ENCODE results near the gene MYRF. TPM values are rescaled to one million over a fixed set of nuclear protein-coding genes. Genes with fewer than 3 reads are reported as not detected.

The MYRF gene
- total RNA-seq, 1 experiment from 2014 or later, result 3.1 TPM

DNA sequence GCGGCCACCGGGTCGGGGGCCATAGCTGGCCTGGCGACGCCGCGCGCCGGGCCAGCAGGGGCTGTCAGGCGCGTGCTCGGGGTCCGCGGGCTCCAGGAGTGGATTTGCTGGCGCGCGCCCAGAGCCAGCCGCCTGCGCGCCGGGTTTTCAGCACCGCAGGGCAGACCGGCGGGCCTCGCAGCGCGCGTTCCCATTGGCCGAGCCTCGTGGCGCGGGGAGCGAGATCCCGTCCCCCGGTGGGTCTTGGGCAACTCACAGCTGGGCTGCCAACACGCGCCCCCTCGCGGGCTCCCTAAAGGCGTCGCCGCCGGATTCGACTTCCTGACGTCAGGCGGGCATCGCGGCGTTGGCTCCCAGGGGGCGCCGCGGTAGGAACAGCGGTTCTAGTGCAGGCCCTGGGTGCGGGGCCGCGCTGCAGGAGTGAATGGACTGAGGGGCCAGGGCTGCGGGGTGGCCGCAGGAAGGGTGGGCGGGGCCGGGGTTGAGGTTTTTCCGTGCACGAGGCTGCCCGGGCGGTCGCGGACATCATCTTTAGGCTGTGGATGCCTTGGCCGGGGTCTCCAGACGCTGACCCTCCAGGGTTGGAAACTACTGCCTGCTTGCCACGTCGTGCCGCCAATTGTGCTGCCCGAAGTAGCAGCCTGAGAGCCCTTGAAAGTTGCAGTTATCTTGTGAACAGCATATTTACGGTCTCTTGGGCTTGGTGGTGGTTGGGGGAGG, 64.5 kb downstream of the MYRF start, which contains the start of gene FADS1:
FADS1 (minus strand) TSS at position 268 of the 720 bp plus-strand sequence; CDS start at position 194, 74 bp downstream.
- H3K27me3 ChIP-seq (replicated peaks), result no peaks in the 10 kb centered on the region
- H3K4me3 ChIP-seq, result peak within 1 kb of the TSS; percentile 59
- peak within 1 kb of the TSS; percentile 73 for H3K27ac ChIP-seq
- peaks cover 28% of the 10 kb centered on the region for H3K4me1 ChIP-seq (replicated peaks)
- no peaks in the 10 kb centered on the region for H3K9me3 ChIP-seq (replicated peaks)
- H3K36me3 ChIP-seq, result peaks cover 22% of the 10 kb centered on the region
- peak; percentile 95 to 99 for DNase-seq (ENCODE audit: low read depth in 1 of 2, low spot score in 2 of 2)

DNA sequence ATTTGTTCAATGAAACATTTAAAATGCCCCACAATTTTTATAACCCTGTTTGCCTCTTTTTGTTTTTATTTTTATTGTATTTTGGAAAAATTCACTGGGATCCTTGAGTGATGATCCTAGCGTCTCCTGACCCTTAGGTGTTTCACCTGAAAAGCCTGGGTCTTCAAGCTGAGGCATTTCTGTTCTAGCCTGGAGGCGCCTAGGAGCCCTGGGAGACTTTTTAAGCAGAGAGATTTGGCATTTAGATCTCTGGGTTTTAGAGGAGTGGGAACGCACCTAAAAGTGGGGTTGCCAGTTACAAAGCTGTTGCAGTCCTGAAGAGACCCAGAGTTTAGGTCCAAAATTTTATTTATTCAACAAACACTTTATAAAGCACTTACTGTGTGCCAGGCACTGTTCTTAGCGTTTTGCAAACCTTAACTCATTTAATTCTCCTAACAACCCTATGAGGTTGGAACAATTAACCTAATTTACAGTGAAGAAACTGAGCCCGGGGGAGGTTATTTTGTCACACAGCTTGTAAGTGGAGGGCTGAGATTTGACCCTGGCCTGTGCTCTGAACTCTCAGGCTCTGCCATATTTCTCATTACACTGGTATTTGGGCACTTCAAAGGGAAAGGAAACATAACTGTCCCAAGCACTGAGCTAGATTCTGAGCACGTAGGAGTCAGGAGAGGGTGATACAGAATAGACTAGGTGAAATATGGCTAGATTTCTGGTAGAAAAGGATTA, 65.2 kb downstream of the MYRF start:
- H3K36me3 ChIP-seq, result peaks cover 16% of the 10 kb centered on the region
- no peaks in the 10 kb centered on the region for H3K9me3 ChIP-seq (replicated peaks)
- peaks cover 28% of the 10 kb centered on the region for H3K4me1 ChIP-seq (replicated peaks)
- 0 out of 2 replicates have a peak overlapping the region, but pooled peaks have one; percentile 6 for H3K27ac ChIP-seq
- no peak for DNase-seq (ENCODE audit: low read depth in 1 of 2, low spot score in 2 of 2)
- H3K4me3 ChIP-seq, result peak overlapping the region; percentile 59
- H3K27me3 ChIP-seq (replicated peaks), result no peaks in the 10 kb centered on the region

DNA sequence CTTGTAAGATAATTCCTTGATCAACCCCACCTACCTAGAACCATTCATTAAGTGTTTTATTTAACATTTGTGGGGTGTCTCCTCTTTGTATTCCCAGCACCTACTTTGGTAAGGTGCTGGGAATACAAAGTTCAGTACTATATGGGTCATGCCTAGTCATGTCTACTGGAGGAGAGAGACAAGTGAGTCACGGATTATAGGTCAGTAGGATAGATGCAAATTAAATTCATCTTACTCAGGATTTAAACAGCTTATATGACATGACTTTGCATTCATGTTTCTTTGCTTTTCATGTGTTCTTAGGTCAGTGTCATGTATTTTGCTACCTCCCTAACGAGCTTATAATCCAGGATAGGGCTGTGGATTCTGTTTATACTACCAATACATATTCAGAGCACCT, 67.7 kb downstream of the MYRF start:
- no peaks in the 10 kb centered on the region for H3K27me3 ChIP-seq (replicated peaks)
- H3K36me3 ChIP-seq, result peaks cover 4% of the 10 kb centered on the region; the same call in 1 of the 2 replicates
- H3K27ac ChIP-seq, result no peak overlapping the region
- H3K4me3 ChIP-seq, result no peak overlapping the region
- H3K9me3 ChIP-seq (replicated peaks), result no peaks in the 10 kb centered on the region
- peaks cover 21% of the 10 kb centered on the region for H3K4me1 ChIP-seq (replicated peaks)
- DNase-seq (ENCODE audit: low read depth in 1 of 2, low spot score in 2 of 2), result no peak

DNA sequence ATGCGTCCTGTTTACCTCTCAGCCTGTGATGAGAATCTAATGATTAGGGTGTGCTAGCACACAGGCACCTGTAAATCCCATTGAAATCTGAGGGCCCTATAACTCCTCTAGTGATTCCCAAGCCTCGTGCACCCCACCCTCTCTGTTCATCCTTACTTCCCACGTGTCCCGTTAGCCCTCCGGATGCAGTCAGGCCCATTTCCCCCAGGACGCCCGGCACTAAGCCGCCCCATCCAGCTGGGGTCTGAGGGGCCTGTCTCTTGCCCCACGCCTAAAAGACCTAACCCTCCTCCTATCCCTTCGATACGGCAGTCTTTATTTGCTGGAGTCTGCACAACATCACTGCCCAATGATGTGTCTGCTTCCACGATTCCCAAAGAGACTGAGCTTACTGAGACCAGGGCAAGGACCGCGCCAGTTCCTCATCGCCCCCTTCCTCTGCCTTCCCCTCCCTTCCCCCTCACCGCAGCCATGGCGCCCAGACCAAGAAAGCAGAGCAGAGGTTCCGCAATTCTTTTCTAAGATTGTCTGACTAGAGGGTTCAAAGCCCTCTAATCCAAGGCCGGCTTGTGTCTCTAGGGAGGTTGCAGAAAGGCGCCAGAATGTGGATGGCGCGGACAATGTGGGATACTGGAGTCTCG, 74.6 kb downstream of the MYRF start:
- Histone ChIP-seq H3K36me3 (0 out of 2 replicates have a peak, but pooled peaks cover 4% of the 10 kb centered on the region), H3K27ac (no peak overlapping the region), H3K4me1 (replicated peaks) (peaks cover 21% of the 10 kb centered on the region), H3K27me3 (replicated peaks) (peaks cover 41% of the 10 kb centered on the region), H3K4me3 (peak overlapping the region; percentile 32), H3K9me3 (replicated peaks) (no peaks in the 10 kb centered on the region)
- peak in 1 of 2 experiments; percentile 13 for DNase-seq (ENCODE audit: low read depth in 1 of 2, low spot score in 2 of 2)

DNA sequence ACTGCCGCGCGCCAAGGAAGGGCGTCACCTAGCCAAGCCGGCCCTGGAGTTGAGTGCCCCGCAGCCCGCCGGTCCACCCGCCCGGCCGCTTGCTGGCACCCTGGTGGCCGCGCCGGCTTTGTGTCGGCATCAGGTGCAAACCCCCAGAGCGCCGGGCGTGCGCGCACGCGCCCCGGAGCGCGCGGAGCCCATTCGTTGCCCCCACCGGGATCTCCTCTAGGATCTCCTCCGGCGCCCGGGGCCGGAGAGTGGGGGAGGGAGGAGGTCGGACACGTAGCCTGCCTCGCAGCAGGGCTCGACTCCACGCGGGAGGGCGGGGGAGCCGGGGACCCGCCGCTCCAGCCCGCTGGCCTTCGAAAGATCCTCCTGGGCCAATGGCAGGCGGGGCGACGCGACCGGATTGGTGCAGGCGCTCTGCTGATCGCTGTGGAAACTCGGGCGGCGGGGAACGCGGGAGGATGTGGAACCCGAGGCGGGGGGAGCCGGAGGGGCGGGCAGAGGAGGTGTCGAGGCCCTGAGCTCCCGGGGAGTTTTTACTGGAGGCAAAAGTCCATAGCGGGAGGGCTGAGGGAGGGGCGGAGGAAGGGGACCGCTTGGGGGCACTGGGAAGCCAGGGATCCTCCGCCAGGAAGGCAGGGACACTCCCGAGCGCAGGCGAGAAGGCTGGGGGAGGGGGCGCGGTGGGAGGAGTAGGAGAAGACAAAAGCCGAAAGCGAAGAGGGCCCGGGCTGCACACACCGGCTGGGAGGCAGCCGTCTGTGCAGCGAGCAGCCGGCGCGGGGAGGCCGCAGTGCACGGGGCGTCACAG, 75.3 kb downstream of the MYRF start, which contains the start of gene FADS2:
FADS2 (plus strand) TSS at position 730 of the 808 bp plus-strand sequence. CDS start 91 bp downstream, outside the sequence.
- peak; percentile 53 to 77 for DNase-seq (ENCODE audit: low read depth in 1 of 2, low spot score in 2 of 2)
- H3K27ac ChIP-seq, result no peak within 1 kb of the TSS
- H3K4me1 ChIP-seq (replicated peaks), result peaks cover 21% of the 10 kb centered on the region
- H3K9me3 ChIP-seq (replicated peaks), result no peaks in the 10 kb centered on the region
- H3K36me3 ChIP-seq, result 0 out of 2 replicates have a peak, but pooled peaks cover 4% of the 10 kb centered on the region
- peak within 1 kb of the TSS; percentile 32 for H3K4me3 ChIP-seq
- peaks cover 41% of the 10 kb centered on the region for H3K27me3 ChIP-seq (replicated peaks)

DNA sequence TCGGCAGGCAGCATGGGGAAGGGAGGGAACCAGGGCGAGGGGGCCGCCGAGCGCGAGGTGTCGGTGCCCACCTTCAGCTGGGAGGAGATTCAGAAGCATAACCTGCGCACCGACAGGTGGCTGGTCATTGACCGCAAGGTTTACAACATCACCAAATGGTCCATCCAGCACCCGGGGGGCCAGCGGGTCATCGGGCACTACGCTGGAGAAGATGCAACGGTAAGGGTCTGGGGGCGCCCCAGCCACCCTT, 75.9 kb downstream of the MYRF start:
- Histone ChIP-seq H3K4me3 (peak overlapping the region; percentile 32), H3K27ac (no peak overlapping the region), H3K36me3 (0 out of 2 replicates have a peak, but pooled peaks cover 4% of the 10 kb centered on the region), H3K9me3 (replicated peaks) (no peaks in the 10 kb centered on the region), H3K27me3 (replicated peaks) (peaks cover 41% of the 10 kb centered on the region), H3K4me1 (replicated peaks) (peaks cover 21% of the 10 kb centered on the region)
- DNase-seq (ENCODE audit: low read depth in 1 of 2, low spot score in 2 of 2), result peak in 1 of 2 experiments; percentile 22

DNA sequence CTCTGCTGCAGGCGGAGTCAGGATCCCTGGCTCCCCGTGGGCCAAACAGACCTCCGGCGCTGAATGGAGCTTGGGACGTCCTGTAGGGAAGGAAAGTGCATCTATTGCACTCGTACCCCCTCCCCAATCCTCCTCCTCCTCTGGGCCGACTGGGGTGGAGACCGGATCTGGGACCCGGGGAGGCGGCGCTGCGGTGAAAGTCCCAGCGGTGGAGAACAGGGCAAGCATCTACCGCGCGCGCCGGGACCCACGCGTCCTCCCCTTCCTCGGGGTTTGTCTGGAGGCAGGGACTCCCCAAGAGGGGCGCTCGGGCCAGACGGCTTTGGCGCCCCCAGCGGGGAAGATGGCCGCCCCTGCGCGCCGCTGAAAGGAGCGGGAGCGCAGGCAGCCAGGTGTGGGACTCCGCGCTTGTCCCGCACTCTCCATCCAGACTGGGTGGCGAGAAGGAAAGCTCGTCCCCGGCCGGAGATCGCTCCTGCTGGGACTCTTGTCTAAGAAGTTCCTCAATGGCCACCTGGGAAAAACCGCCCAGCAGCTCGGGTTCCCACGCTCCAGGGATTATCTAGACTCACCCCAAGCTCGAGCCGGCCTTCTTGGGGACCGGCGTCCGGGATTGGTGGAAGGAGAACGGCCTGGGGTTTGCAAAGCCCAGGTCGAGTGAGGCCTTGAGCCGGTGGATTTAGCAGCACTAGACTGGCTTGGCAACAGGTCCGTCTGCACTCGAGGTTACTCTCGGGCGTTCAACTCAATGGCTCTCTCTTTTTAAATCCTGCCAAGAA, 76.4 kb downstream of the MYRF start:
- H3K36me3 ChIP-seq, result 0 out of 2 replicates have a peak, but pooled peaks cover 4% of the 10 kb centered on the region
- peaks cover 21% of the 10 kb centered on the region for H3K4me1 ChIP-seq (replicated peaks)
- peak overlapping the region; percentile 32 for H3K4me3 ChIP-seq
- peak in 1 of 2 experiments; percentile 23 for DNase-seq (ENCODE audit: low read depth in 1 of 2, low spot score in 2 of 2)
- H3K27ac ChIP-seq, result no peak overlapping the region
- H3K9me3 ChIP-seq (replicated peaks), result no peaks in the 10 kb centered on the region
- peaks cover 41% of the 10 kb centered on the region for H3K27me3 ChIP-seq (replicated peaks)

DNA sequence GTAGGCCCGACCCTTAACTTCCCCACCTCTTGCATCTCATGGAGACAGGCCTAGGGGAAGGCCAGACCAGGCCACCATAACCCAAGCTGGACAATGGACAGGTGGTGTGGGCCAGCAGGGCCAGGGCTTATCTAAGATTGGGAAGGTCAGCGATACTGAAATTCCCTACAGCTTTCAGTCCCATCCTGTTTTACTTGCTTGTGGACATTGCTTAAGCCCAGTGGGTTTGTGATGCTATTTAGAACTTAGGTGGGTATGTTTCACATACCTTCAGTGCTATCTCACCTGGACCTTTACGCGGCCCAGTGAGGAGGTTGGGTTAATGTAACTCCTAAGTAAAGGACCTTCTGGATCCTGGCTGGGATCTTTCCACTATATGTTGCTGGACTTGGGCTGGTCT, 77.4 kb downstream of the MYRF start:
- Histone ChIP-seq H3K27ac (no peak overlapping the region), H3K9me3 (replicated peaks) (no peaks in the 10 kb centered on the region)

DNA sequence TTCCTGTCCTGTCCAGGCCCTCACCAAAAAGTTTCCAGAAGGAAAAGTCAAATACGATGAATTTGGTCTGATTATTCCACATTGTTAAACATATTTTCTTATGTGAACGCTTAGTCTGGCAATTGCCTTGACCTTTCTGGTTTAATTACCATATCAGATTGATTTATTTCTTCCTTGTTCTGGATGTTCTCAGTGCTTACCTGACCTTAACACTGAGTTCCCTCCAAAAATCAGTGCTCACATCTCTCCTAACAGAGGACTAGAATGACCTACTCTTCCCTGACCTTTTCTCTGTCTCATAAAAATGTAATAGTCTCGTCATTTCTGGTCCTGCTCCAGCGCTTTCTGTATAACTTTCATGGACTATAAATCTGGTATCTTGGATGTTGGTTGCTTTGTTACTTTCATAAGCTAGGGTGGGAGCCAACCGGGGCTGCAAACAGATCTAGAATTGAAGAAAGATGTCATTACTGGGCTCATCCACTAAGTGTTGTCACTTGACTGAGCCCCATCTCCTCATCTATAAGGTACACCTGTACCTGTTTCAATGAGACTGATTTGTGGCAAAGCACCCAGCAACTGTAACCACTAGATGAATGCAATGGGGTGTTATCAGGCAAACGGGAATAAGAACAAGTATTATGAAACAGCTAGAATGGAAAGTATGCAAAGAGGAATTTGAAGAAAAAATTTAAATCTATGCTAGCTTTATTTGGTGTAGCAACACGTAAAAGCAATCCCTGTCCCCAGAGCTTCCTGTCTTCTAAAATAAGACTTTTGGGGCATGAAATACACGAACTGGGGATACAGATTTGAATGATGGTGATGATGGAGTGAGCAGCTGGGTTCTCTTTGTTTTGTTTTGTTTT, 78.0 kb downstream of the MYRF start:
- Histone ChIP-seq H3K27me3 (replicated peaks) (peaks cover 41% of the 10 kb centered on the region), H3K4me1 (replicated peaks) (peaks cover 21% of the 10 kb centered on the region), H3K27ac (no peak overlapping the region), H3K36me3 (0 out of 2 replicates have a peak, but pooled peaks cover 4% of the 10 kb centered on the region), H3K4me3 (no peak overlapping the region), H3K9me3 (replicated peaks) (no peaks in the 10 kb centered on the region)
- DNase-seq (ENCODE audit: low read depth in 1 of 2, low spot score in 2 of 2), result no peak

More for the DNA sequence above, 77.4 kb downstream of the MYRF start:
- 0 out of 2 replicates have a peak, but pooled peaks cover 4% of the 10 kb centered on the region for H3K36me3 ChIP-seq
- peaks cover 21% of the 10 kb centered on the region for H3K4me1 ChIP-seq (replicated peaks)
- H3K4me3 ChIP-seq, result no peak overlapping the region
- DNase-seq (ENCODE audit: low read depth in 1 of 2, low spot score in 2 of 2), result no peak
- H3K27me3 ChIP-seq (replicated peaks), result peaks cover 41% of the 10 kb centered on the region

DNA sequence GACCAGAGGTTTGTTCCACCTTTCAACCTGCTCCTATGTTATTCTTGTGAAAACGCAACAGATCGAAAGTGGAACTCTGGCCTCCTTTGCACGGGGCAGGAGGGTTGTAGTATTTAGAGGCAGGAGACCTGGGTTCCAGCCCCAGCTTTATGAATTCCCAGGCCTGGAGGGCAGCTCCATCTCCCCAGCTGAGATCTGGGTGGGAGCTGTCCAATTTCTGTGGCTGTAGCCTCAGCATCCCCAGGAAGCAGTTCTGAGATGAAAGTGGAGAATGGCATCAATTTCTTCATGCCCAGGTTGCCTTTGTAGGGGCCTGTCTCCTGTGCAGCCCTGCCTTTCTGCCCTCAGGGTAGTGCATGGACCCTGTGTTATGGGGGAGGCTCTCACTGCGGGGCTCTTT, 79.8 kb downstream of the MYRF start:
- Histone ChIP-seq H3K4me1 (replicated peaks) (peaks cover 21% of the 10 kb centered on the region), H3K27ac (no peak overlapping the region), H3K27me3 (replicated peaks) (peaks cover 36% of the 10 kb centered on the region), H3K4me3 (no peak overlapping the region), H3K9me3 (replicated peaks) (no peaks in the 10 kb centered on the region), H3K36me3 (0 out of 2 replicates have a peak, but pooled peaks cover 4% of the 10 kb centered on the region)
- no peak for DNase-seq (ENCODE audit: low read depth in 1 of 2, low spot score in 2 of 2)

DNA sequence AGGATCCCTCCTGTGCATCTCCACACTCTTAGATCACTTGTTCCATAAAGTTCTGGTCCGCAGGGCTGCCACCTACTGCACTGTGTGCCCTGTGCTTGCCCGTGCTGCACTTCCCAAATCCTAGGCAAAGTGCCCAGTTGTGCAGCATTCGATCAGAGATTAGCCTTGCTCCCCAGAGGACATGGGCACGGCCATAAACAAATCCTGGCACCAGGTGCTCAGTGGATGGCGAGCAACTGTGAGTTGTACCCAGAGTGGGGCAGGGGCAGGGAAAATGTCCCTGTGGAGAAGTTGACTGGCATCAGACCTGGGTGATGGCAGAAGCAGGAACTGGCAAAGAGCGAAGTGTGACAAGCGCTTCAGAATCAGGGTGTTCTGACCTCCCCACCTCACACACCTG, 80.3 kb downstream of the MYRF start:
- Histone ChIP-seq H3K4me1 (replicated peaks) (peaks cover 15% of the 10 kb centered on the region), H3K36me3 (0 out of 2 replicates have a peak, but pooled peaks cover 4% of the 10 kb centered on the region), H3K9me3 (replicated peaks) (no peaks in the 10 kb centered on the region), H3K27me3 (replicated peaks) (peaks cover 30% of the 10 kb centered on the region), H3K27ac (no peak overlapping the region), H3K4me3 (no peak overlapping the region)
- no peak for DNase-seq (ENCODE audit: low read depth in 1 of 2, low spot score in 2 of 2)

DNA sequence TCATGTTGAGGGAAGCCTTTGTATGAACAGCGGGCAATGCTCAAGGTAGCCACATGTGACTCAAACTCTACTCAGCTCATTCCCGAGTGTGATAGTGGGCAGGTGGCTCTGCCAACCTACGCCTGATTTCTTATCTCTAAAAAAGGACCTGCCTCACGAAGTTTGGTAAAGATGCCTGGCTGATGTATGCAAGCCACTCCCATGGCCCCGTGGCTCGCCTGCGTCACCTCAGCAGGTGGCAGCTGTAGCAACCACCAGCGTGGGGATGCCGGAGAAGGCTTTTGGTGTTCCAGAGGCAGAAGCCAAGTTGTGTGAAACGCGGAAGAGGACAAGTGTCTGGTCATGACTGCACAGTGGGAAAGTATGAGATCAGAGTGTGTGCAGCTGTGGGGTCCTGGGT, 81.0 kb downstream of the MYRF start:
- Histone ChIP-seq H3K27ac (no peak overlapping the region), H3K9me3 (replicated peaks) (no peaks in the 10 kb centered on the region), H3K27me3 (replicated peaks) (peaks cover 23% of the 10 kb centered on the region), H3K36me3 (0 out of 2 replicates have a peak, but pooled peaks cover under 1% of the 10 kb centered on the region), H3K4me3 (no peak overlapping the region), H3K4me1 (replicated peaks) (peaks cover 8% of the 10 kb centered on the region)
- DNase-seq (ENCODE audit: low read depth in 1 of 2, low spot score in 2 of 2), result no peak
